IMR-90 (cell line): Measurements from ENCODE around the gene OCLN. TPM values are rescaled to one million over a fixed set of nuclear protein-coding genes. Genes with fewer than 3 reads are reported as not detected.
"Not testable (repeated sequence)": the region's sequence is repeated elsewhere in the genome, so short reads cannot be mapped to it uniquely, and the experiment has no call there.

ENCODE experiments used
- ATAC-seq: fragments of 200-7000 bp; cut with Tn5 transposase; 2 replicates; pipeline ENCODE4 v1.9.1; 2020; ENCODE audit warnings: low read depth, mild to moderate bottlenecking, moderate library complexity
- BruUV-seq: library from RNA; stranded (reverse); fragments of 400-500 nt; replicated peaks from 2 replicates; lab custom pipeline; 2021; lab: Mats Ljungman, UMichigan
- CTCF ChIA-PET: fragments of 300-600 bp; formaldehyde crosslinking; extraction: SDS; loops from one replicate; lab custom pipeline; 2021; ENCODE audit warnings: antibody characterized with exemption; lab: Yijun Ruan, JAX
- POLR2A ChIA-PET: fragments of 300-600 bp; sonication (Branson Sonifier 250); formaldehyde crosslinking; loops from one replicate; lab custom pipeline; 2022; ENCODE audit warnings: antibody characterized with exemption; ENCODE audit not compliant: unreplicated experiment; lab: Charles Lee
- DNase-seq: peaks from one replicate; pipeline ENCODE4 v3.0.0; 2013
- H2AFZ ChIP-seq: replicated peaks from 2 replicates; pipeline ENCODE3; 2013; ENCODE audit warnings: low read length, mild to moderate bottlenecking; ENCODE audit not compliant: poor library complexity
- H2AK5ac ChIP-seq: 2 replicates; pipeline ENCODE4 v1.6.1; 2013; ENCODE audit warnings: low read depth, low read length, inconsistent platforms
- H2AK9ac ChIP-seq: replicated peaks from 2 replicates; pipeline ENCODE3; 2013; ENCODE audit warnings: mild to moderate bottlenecking, low read depth, low read length, moderate library complexity; ENCODE audit not compliant: poor library complexity
- H2BK120ac ChIP-seq: 2 replicates; pipeline ENCODE4 v1.6.1; 2013; ENCODE audit warnings: low read depth, low read length, inconsistent platforms
- H2BK15ac ChIP-seq: 3 replicates; pipeline ENCODE4 v1.6.1; 2013; ENCODE audit warnings: low read depth, low read length, inconsistent platforms
- H2BK20ac ChIP-seq: 2 replicates; pipeline ENCODE4 v1.6.1; 2013; ENCODE audit warnings: low read depth, mild to moderate bottlenecking, inconsistent platforms, low read length, moderate library complexity
- H2BK5ac ChIP-seq: 2 replicates; pipeline ENCODE4 v1.6.1; 2013; ENCODE audit warnings: mild to moderate bottlenecking, low read depth, low read length, inconsistent platforms; ENCODE audit not compliant: poor library complexity, severe bottlenecking
- H3K14ac ChIP-seq: replicated peaks from 2 replicates; pipeline ENCODE4 v1.6.1; 2013; ENCODE audit warnings: low read depth, low read length, inconsistent platforms
- H3K18ac ChIP-seq: 2 replicates; pipeline ENCODE4 v1.6.1; 2013; ENCODE audit warnings: low read depth, low read length, control low read depth
- H3K23ac ChIP-seq: 2 replicates; pipeline ENCODE4 v1.6.1; 2013; ENCODE audit warnings: low read depth, low read length, inconsistent platforms
- H3K27ac ChIP-seq: 2 replicates; pipeline ENCODE4 v1.5.1; 2013; ENCODE audit warnings: mild to moderate bottlenecking, control low read depth, low read length; ENCODE audit not compliant: insufficient read depth
- H3K27me3 ChIP-seq: 2 replicates; pipeline ENCODE4 v1.6.1; 2013; ENCODE audit warnings: low read length; ENCODE audit not compliant: control insufficient read depth, insufficient read depth
- H3K36me3 ChIP-seq: 2 replicates; pipeline ENCODE4 v1.6.1; 2013; ENCODE audit warnings: low read length, mixed read lengths; ENCODE audit not compliant: control insufficient read depth, insufficient read depth
- H3K4ac ChIP-seq: 2 replicates; pipeline ENCODE4 v1.6.1; 2013; ENCODE audit warnings: low read depth, low read length, inconsistent platforms
- H3K4me1 ChIP-seq: 2 replicates; pipeline ENCODE4 v1.6.1; 2013; ENCODE audit warnings: low read length, mixed read lengths; ENCODE audit not compliant: control insufficient read depth, insufficient read depth
- H3K4me2 ChIP-seq: 2 replicates; pipeline ENCODE4 v1.6.1; 2013; ENCODE audit warnings: low read depth, mild to moderate bottlenecking, control low read depth, low read length, moderate library complexity
- H3K4me3 ChIP-seq: 2 replicates; pipeline ENCODE4 v1.5.1; 2013; ENCODE audit warnings: low read depth, mild to moderate bottlenecking, control low read depth, low read length, moderate library complexity; ENCODE audit not compliant: insufficient read depth
- H3K56ac ChIP-seq: 2 replicates; pipeline ENCODE4 v1.6.1; 2013; ENCODE audit warnings: low read length, inconsistent platforms; ENCODE audit not compliant: insufficient read depth; ENCODE audit errors: extremely low read depth
- H3K79me1 ChIP-seq, 2 experiments: 2 replicates each; pipeline ENCODE4 v1.6.1; 2013; ENCODE audit warnings: low read length in 2 of 2, inconsistent platforms in 1 of 2, low read depth in 1 of 2
- H3K9ac ChIP-seq: 2 replicates; pipeline ENCODE4 v1.6.1; 2013; ENCODE audit warnings: low read depth, low read length, control low read depth
- H3K9me1 ChIP-seq: 2 replicates; pipeline ENCODE4 v1.6.1; 2013; ENCODE audit warnings: low read length, inconsistent platforms; ENCODE audit not compliant: insufficient read depth
- H3K9me3 ChIP-seq: 2 replicates; pipeline ENCODE4 v1.6.1; 2013; ENCODE audit warnings: low read length; ENCODE audit not compliant: control insufficient read depth, insufficient read depth
- H4K20me1 ChIP-seq: 2 replicates; pipeline ENCODE4 v1.6.1; 2013; ENCODE audit warnings: low read length, inconsistent platforms; ENCODE audit not compliant: insufficient read depth
- H4K5ac ChIP-seq: 2 replicates; pipeline ENCODE4 v1.6.1; 2013; ENCODE audit warnings: mild to moderate bottlenecking, low read depth, low read length, control low read depth
- H4K8ac ChIP-seq, 2 experiments: 2 replicates each; pipeline ENCODE4 v1.6.1; 2013; ENCODE audit warnings: low read depth in 2 of 2, low read length in 2 of 2, control low read depth in 1 of 2, inconsistent platforms in 1 of 2
- H4K91ac ChIP-seq: 2 replicates; pipeline ENCODE4 v1.6.1; 2013; ENCODE audit warnings: low read depth, low read length, inconsistent platforms; ENCODE audit not compliant: insufficient read depth
- BHLHE40 ChIP-seq: fragments of 150-350 bp; IDR thresholded peaks from 2 replicates; pipeline ENCODE4 v1.6.1; 2016; ENCODE audit warnings: mild to moderate bottlenecking, low read depth, low read length
- CEBPB ChIP-seq: IDR thresholded peaks from 2 replicates; pipeline ENCODE4 v1.6.1; 2012; ENCODE audit warnings: low read depth, low read length, improper control_type of control experiment
- CHD1 ChIP-seq: IDR thresholded peaks from 2 replicates; pipeline ENCODE4 v1.6.1; 2012; ENCODE audit warnings: low read depth, low read length, improper control_type of control experiment
- MAZ ChIP-seq: IDR thresholded peaks from 2 replicates; pipeline ENCODE4 v1.6.1; 2012; ENCODE audit warnings: low read depth, mild to moderate bottlenecking, low read length, improper control_type of control experiment, moderate library complexity, borderline replicate concordance
- POLR2A ChIP-seq: IDR thresholded peaks from 2 replicates; pipeline ENCODE4 v1.6.1; 2012; ENCODE audit warnings: mild to moderate bottlenecking, low read depth, low read length
- RAD21 ChIP-seq: IDR thresholded peaks from 2 replicates; pipeline ENCODE4 v1.6.1; 2012; ENCODE audit warnings: low read length, improper control_type of control experiment
- RCOR1 ChIP-seq: IDR thresholded peaks from 2 replicates; pipeline ENCODE4 v1.6.1; 2012; ENCODE audit warnings: mild to moderate bottlenecking, low read length, improper control_type of control experiment; ENCODE audit not compliant: insufficient replicate concordance
- RFX5 ChIP-seq: IDR thresholded peaks from 2 replicates; pipeline ENCODE4 v1.8.0; 2012; ENCODE audit warnings: low read depth, mild to moderate bottlenecking, low read length, moderate library complexity
- SMC3 ChIP-seq: fragments of 150-350 bp; IDR thresholded peaks from 2 replicates; pipeline ENCODE4 v1.6.1; 2016; ENCODE audit warnings: low read depth, mild to moderate bottlenecking, antibody characterized with exemption, low read length, moderate library complexity
- WGBS, 2 experiments: methylation state at CpG; one replicate each; pipeline versions ENCODE4 v1.1.5 to v1.1.7; 2013; ENCODE audit warnings: missing lambda C conversion rate in 2 of 2; ENCODE audit not compliant: insufficient read length in 1 of 2; ENCODE audit errors: extremely low coverage in 2 of 2; 5-methylcytosine and 5-hydroxymethylcytosine counted together
- dilution Hi-C: fragments of 300-500 bp; cut with HindIII; formaldehyde crosslinking; loops from one replicate; pipeline ENCODE4 v1.14.3; 2018; ENCODE audit warnings: low sequenced_read_pairs; ENCODE audit not compliant: unreplicated experiment
- in situ Hi-C: fragments of 300-500 bp; cut with MboI; formaldehyde crosslinking; loops from 3 replicates; pipeline ENCODE4 v1.14.3; 2019; ENCODE audit warnings: low sequenced_read_pairs, inconsistent platforms, mixed read lengths
- intact Hi-C: fragments of 100-400 bp; cut with micrococcal nuclease; formaldehyde crosslinking; loops from 2 replicates; pipeline ENCODE4 v1.10.0; 2022
- polyA plus RNA-seq, 3 experiments: library from polyadenylated mRNA; depleted of rRNA; stranded (reverse); fragments of >200 nt; gene quantifications; 2 replicates each; pipeline ENCODE4 v1.2.3, GENCODE V29; 2012; ENCODE audit warnings: low replicate concordance in 1 of 3
- total RNA-seq: library from RNA; depleted of rRNA; stranded (reverse); fragments of >200 nt; gene quantifications from 2 replicates; pipeline ENCODE4 v1.2.3, GENCODE V29; 2012

The OCLN gene
- total and polyA plus RNA-seq, 2 of the 4 experiments (the other 2 are of a cell fraction) = 0.72 to 0.99 TPM

GRCh38 chr5:69454460-69455249, 37.9 kb upstream of the OCLN start:
- Histone ChIP-seq H4K91ac (no peak overlapping the region), H3K4me1 (no peaks in the 10 kb centered on the region), H3K4ac (no peak overlapping the region), H3K4me2 (no peak overlapping the region), H2BK120ac (no peak overlapping the region), H4K5ac (no peak overlapping the region), H3K36me3 (no peaks in the 10 kb centered on the region), H2BK15ac (no peak overlapping the region), H2BK5ac (no peak overlapping the region), H2AFZ (no peak overlapping the region), H3K56ac (no peak overlapping the region), H3K9me3 (no peaks in the 10 kb centered on the region), H3K9me1 (no peaks in the 10 kb centered on the region), H3K23ac (no peak overlapping the region), H2AK9ac (no peak overlapping the region), H2BK20ac (no peak overlapping the region), H4K20me1 (no peaks in the 10 kb centered on the region), H3K79me1 (no peaks in the 10 kb centered on the region), H4K8ac (no peak overlapping the region), H3K4me3 (no peak overlapping the region), H3K9ac (no peak overlapping the region), H3K27ac (no peak overlapping the region), H3K18ac (no peak overlapping the region), H3K27me3 (peaks cover 1% of the 10 kb centered on the region; the same call in 1 of the 2 replicates), H3K14ac (no peak overlapping the region), H2AK5ac (no peak overlapping the region)
- POLR2A ChIA-PET = no interaction called here
- CTCF ChIA-PET = no interaction called here
- dilution Hi-C loops (no loop called here), in situ Hi-C loops (no loop called here), intact Hi-C loops (no loop called here)
- TF ChIP-seq SMC3 (no peak), MAZ (no peak), BHLHE40 (no peak), RCOR1 (no peak), RFX5 (no peak), CHD1 (no peak), POLR2A (no peak), RAD21 (no peak), CEBPB (no peak)
- DNase-seq = no peak
- BruUV-seq = no TSS peak
- ATAC-seq = no peak
- WGBS, 2 experiments = 58% methylated on average over 2 of the region's 8 CpGs; no CpG with 5 or more reads in 1 of the 2 experiments

GRCh38 chr5:69455428-69455988, 37.1 kb upstream of the OCLN start:
- H4K91ac ChIP-seq, in situ Hi-C loops, H3K14ac ChIP-seq, H2AK9ac ChIP-seq, H3K9me1 ChIP-seq, H2AFZ ChIP-seq, H3K27me3 ChIP-seq, H3K4me3 ChIP-seq, dilution Hi-C loops, H3K4me2 ChIP-seq, CTCF ChIA-PET, ATAC-seq, H2BK15ac ChIP-seq, H2BK5ac ChIP-seq, H4K20me1 ChIP-seq, H3K4ac ChIP-seq, H2BK20ac ChIP-seq, H3K27ac ChIP-seq, BruUV-seq, DNase-seq, H4K8ac ChIP-seq, H3K18ac ChIP-seq, H3K36me3 ChIP-seq, H3K23ac ChIP-seq, H3K79me1 ChIP-seq, H3K9me3 ChIP-seq, H2AK5ac ChIP-seq, H3K4me1 ChIP-seq, H4K5ac ChIP-seq, H3K9ac ChIP-seq, H2BK120ac ChIP-seq, intact Hi-C loops, H3K56ac ChIP-seq, POLR2A ChIA-PET: not testable (repeated sequence)
- WGBS, 2 experiments = 80% methylated on average over 1 of the region's 7 CpGs; no CpG with 5 or more reads in 1 of the 2 experiments
